IPS-NIHi7 (cell line): Measurements from ENCODE around the gene PANK4.

Experiments
- DNase-seq: peaks from one replicate; pipeline ENCODE4 v3.0.0; 2012; ENCODE audit warnings: mixed read lengths; ENCODE audit errors: extremely low spot score

Gene PANK4

GRCh38 chr1:2528966-2529783 lies 2.8 kb upstream of the PANK4 start:
- peak; percentile 71 for DNase-seq

- DNase-seq: no peak
Measured at GRCh38 chr1:2528611-2528965, 2.2 kb upstream of the PANK4 start.

- no peak for DNase-seq
Measured at GRCh38 chr1:2528016-2528415, 1.6 kb upstream of the PANK4 start.

- no peak for DNase-seq
Measured at GRCh38 chr1:2527556-2527860, 1.1 kb upstream of the PANK4 start.

DNA sequence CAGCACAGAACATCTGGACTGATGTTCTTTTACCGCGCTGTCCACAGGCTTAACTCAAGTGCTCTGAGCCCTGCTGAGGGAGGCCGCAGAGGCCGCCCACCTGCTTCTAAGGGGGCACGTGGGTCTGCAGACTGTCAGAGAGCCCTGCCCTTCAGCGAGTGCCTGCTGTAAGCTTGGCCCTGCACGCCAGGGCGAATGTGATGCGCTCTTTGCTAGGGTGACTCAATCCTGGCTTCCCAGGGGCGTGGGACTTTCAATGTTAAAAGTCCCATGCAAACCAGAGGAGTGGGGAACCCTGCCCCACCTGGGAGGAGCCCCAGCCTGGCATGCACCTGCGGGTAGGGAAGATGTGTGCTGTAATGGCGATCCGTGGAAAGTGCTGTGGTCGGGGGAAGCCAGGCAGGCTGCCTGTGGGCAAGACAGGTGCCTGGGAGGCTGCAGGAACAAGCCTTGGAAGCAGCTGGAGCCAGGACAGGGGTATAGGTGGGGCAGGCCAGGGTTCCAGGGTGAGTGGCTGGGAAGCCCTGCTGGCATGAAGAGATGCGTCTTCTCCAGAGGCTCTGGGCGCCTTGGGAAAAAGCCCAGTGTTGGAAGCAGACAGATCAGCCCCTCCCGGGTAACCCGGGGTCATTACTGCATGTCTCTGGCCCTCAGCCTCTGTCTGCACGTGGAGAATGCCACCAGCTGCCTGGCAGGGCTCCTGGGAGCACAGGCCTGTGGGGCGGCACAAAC lies 594 bp upstream of the PANK4 start:
- DNase-seq: no peak

- no peak for DNase-seq
Measured at GRCh38 chr1:2525572-2525919, 850 bp downstream of the PANK4 start.

DNA sequence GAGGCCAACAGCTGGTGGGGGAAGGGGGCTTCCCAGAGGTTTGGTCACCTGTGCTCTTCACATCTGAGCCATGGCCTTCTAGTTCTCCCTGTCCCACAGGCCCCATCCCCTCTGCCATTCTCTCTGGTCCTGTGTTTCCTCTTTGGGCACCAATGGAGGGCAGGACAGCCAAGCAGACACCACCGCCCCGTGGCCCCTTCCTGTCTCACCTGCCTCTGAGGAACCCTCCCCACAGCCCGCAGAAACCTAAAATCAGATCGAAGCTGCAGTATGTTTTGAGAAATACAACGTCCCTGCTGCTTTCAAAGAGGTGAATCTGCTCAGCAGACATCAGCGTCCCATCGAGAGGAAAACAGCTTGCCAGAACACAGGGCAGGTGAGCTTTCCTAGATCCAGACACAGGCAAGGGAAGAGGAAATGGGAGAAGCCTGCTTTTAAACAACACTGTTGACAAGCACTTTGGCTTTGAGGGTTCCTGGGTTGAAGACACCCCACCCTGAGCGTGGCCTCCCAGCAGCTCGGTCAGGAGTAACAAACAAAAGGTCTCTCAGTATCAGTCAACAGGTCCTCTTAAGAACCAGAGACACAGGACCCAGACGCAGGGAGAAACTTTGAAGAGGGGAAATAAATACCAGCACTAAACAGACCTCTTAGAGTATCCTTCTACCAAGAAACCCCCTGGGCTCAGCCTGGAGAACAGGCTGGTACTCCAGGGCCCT lies 2.3 kb downstream of the PANK4 start:
- DNase-seq: no peak

DNA sequence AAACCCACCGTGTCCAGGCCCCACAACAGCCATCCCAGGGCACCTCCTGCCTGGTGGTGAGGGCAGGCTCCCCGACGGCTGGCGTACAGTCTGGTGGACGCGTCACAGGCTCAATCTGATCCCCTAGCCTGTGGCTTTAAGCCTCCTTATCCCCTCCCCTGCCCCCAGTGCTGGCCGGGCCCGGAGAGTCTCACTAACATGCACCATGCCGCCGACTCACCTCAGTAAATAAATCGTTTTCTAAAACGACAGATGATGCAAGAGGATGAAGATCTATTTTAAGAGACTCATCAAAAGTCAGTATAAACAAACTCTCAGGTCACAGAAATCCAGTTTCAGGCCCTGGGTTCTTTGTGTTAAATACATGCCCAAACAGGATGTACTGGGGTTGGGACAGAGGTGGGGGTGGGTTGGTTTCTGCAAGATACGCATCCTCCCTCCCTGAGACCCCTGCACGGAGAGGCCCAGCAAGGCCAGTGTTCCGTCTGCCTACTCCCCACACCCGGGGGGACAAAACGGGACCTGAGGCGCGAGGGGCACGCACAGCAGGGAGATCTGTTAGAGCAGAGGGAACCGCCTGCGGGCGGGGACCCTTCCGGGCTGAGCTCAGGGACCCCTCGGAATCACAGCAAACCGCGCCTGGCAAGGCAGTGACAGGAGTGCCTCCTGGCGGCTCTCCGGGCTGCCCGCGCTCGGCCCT lies 3.1 kb downstream of the PANK4 start:
- DNase-seq: no peak

DNA sequence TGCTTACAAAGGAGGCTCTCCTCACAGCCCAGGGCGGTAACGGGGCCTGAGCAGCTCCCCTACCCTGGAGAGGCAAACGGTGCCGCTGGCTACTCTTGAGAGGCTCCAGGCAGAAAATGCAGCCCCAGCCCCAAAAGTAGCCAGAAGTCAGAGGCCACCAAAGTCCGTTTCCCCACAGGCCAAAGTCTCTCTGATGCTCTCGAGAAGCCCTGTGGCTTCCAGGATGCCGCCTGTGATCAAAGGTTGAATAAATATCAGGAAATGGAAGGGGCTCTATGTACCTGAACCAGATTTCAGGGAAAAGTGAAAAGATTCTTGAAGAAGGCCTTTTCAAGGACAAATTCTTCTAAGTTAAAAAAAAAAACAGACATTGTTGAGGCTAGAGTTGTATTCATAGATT lies 4.2 kb downstream of the PANK4 start:
- DNase-seq: no peak

DNA sequence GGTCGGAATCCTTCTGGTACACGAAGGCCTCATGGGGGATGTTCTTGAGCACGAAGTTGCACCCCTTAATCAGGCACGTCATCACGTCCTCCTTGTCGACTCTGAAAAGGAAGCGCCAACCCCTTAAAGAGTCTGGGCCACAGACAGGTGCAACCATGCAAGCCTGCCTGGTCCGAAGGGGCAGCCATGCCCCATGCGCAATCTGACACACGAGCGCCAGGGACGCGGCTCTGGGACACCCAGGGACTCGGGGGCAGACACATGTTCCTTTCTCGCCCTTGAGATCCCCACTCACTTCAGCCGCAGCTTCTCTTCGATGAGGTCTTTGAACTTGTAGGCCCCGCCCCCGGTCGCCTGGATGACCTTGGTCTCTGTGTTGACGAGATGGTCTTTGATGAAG lies 5.6 kb downstream of the PANK4 start:
- DNase-seq: no peak

DNA sequence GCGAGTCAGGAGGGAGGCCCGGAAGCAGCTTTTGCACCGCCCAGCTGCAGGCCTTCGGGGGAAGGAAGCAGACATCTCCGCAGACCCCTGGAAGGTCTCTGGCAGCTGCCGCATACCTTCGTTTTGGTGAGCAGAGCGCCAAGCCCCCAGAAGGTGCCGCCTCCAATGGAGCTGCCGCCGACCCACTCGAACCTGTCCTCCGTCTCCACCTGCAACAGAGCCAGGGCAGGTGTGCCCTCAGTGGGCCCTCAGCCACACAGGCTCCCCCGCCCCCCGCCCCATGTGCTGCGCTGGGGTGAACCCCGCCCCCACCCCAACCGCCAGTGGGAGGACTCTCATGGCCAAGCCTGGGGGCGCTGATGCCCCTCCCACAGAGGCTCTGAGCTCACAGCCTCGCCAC lies 6.2 kb downstream of the PANK4 start:
- DNase-seq: no peak

DNA sequence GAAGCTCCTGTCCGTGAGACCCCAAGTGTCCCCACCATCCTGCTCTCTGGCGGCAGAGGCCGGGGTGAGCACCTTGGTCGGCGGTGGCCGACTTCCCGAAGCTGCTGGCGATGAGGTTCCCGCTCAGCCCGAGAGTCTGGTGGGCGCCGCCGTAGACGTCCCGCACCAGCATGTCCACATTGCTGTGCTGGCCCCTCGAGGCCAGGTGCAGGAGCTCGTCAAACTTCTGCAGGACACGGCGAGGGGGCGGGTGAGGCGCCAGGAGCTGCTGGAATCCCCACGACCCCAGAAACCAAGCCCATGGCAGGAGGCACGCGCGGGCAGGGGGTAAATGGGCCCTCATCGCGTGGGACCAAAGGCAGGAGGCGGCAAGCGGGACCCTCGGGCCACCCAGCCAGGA lies 6.7 kb downstream of the PANK4 start:
- no peak for DNase-seq

- DNase-seq: no peak
Measured at GRCh38 chr1:2519029-2519685, 7.2 kb downstream of the PANK4 start.

GRCh38 chr1:2518528-2518927 lies 7.9 kb downstream of the PANK4 start:
- DNase-seq: no peak

- no peak for DNase-seq
Measured at GRCh38 chr1:2517966-2518365, 8.4 kb downstream of the PANK4 start.

GRCh38 chr1:2516946-2517345 lies 9.4 kb downstream of the PANK4 start:
- no peak for DNase-seq

DNA sequence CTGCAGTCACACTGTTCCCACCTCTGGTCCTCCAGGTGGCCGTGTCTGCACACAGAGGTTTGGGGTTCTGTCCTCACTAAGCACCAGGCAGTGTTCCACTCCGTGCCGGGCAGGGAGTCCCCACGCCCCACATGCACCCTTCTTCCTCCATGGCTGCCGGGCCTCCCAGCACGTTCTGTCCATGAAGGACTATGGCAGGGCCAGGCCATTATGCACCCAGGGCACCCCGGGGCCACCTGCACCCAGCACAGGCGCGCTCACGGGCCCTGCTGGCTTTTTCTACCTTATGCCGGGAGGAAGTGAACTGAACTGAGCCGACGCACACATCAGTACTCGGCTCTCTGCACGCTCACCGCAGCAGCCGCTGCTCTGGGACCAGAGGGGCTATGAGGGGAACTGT lies 10.3 kb downstream of the PANK4 start:
- no peak for DNase-seq

DNA sequence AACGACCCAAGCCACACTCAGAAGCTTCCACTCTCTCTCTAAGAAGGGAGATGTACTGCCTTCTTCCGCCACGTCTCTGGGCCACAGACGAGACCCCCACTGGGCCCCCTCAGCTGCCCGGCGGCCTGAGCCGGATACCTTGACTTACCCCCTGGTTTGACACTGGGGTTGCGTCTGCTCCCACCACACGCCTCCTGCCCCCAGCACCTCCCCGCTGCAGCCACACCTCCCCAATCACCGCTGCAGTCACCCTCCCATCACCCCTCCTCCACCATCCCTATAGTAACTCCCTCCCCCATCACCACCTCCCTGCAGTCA lies 10.7 kb downstream of the PANK4 start:
- no peak for DNase-seq

- no peak for DNase-seq
Measured at GRCh38 chr1:2514863-2515762, 11.3 kb downstream of the PANK4 start.

DNA sequence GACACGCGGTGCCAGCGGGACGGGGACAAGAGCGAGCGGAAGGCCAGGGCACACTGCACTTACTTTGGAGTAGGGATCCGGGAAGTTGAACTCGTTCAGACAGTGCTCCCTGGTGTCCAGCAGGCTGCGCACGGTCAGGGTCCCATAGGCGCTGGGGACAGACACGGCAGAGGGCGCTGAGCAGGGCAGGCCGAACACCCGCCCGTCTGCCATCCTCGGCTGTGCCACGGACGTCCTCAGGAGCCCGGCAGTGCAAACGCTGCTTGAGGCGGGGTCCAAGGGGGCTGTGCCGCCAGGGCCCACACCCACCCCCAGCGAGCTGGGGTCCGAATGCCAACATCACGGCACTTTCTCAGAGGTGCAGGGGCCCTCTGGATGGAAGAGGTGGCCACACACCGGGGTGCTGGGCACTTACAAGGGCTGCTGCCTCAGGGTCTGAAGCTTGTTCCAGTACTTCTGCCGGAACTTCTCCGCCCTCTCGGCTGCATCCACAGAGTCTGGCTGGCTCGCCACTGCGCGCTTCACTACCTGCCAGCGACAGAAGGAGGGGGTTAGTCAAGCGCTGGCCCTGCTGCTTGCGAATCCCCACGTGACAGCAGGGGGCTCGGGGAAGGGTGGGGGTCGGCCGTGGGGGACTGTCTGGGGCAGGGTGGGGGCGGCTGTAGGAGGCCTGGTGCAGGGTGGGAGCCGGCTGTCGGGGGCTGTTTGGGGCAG lies 12.3 kb downstream of the PANK4 start:
- no peak for DNase-seq
